ENCODE measurements around the gene PIGQ. TPM values are rescaled to one million over a fixed set of nuclear protein-coding genes. Genes with fewer than 3 reads are reported as not detected.

Gene PIGQ
- polyA plus RNA-seq, 3 donors, result 11.4 to 39.8 (median 12.1) TPM

DNA sequence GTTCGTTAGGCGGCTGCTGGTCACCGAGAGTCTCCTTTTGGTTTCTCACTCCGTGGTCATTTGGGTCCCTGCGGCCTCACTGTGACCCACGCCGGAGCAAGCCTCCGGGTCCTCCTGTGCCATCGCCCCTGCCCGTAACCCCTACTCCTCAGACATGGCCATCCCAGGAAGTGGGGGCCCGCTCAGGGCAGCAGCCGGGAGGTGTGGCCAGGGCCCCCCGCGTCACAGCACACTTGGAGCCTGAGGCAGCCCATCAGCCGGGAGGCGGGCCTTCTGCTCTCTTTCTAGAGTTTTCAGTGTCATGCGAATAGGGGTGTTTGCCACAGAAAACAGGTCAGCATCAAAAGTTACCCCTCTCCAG lies 53.1 kb downstream of the PIGQ start:
- DNase-seq, result no peak
- Mint-ChIP-seq H3K36me3 (peaks cover 33 to 83% of the 10 kb centered on the region in 2 donors), H3K4me3 (no peak overlapping the region), H3K4me1 (no peaks in the 10 kb centered on the region), H3K9me3 (peaks cover 0 to 3% (median 0%) of the 10 kb centered on the region in 7 donors), H3K27me3 (ENCODE audit: low read depth in 3 of 3) (peaks cover 0 to 1% (median 0%) of the 10 kb centered on the region in 3 donors), H3K27ac (no peak overlapping the region)
- no peak overlapping the region for H3K4me2 ChIP-seq (replicated peaks; ENCODE audit: extremely low read depth, low read length, poor library complexity, severe bottlenecking)
- H2AFZ ChIP-seq (ENCODE audit: insufficient read depth, low read depth, low read length, poor library complexity, severe bottlenecking), result no peak overlapping the region
- H3K4me3 ChIP-seq (replicated peaks in 1 of 3; ENCODE audit: low read depth in 2 of 3, low read length in 3 of 3), result no peak overlapping the region
- H4K20me1 ChIP-seq (ENCODE audit: insufficient read depth, low read length), result peaks cover 81% of the 10 kb centered on the region
- WGBS (ENCODE audit: insufficient coverage), result 93% methylated on average over 10 of the region's 17 CpGs
- H3K4me1 ChIP-seq (ENCODE audit: control insufficient read depth in 1 of 2, insufficient read depth in 2 of 2, low read length in 2 of 2), result no peaks in the 10 kb centered on the region
- H3K27me3 ChIP-seq (ENCODE audit: control insufficient read depth in 2 of 2, insufficient read depth in 2 of 2, low read length in 2 of 2), result no peaks in the 10 kb centered on the region
- no peak for TF ChIP-seq CTCF (IDR thresholded peaks at IDR 0.05)
- H3K9me3 ChIP-seq (replicated peaks in 1 of 2; ENCODE audit: control insufficient read depth in 1 of 2, insufficient read depth in 1 of 2, low read length in 2 of 2), result no peaks in the 10 kb centered on the region
- intact Hi-C loops (cut with micrococcal nuclease), result no loop called here
- H3K36me3 ChIP-seq (replicated peaks in 1 of 2; ENCODE audit: control insufficient read depth in 1 of 2, insufficient read depth in 2 of 2, low read length in 2 of 2), result peaks cover 48 to 62% of the 10 kb centered on the region in 2 donors
- no peak overlapping the region for H3K27ac ChIP-seq (ENCODE audit: low read depth in 1 of 2, low read length in 2 of 2)
- no peak overlapping the region for H3K9ac ChIP-seq (ENCODE audit: insufficient read depth, low read length, poor library complexity, severe bottlenecking)
- peaks cover 39% of the 10 kb centered on the region for H3K79me2 ChIP-seq (ENCODE audit: insufficient read depth, low read length)

GRCh38 chr16:624526-625070 lies 54.8 kb downstream of the PIGQ start:
- Histone ChIP-seq H3K9me3 (replicated peaks in 1 of 2; ENCODE audit: control insufficient read depth in 1 of 2, insufficient read depth in 1 of 2, low read length in 2 of 2) (no peaks in the 10 kb centered on the region), H4K20me1 (ENCODE audit: insufficient read depth, low read length) (peaks cover 81% of the 10 kb centered on the region), H3K4me3 (replicated peaks in 1 of 3; ENCODE audit: low read depth in 2 of 3, low read length in 3 of 3) (no peak overlapping the region), H3K36me3 (replicated peaks in 1 of 2; ENCODE audit: control insufficient read depth in 1 of 2, insufficient read depth in 2 of 2, low read length in 2 of 2) (peaks cover 52 to 68% of the 10 kb centered on the region in 2 donors), H3K4me2 (replicated peaks; ENCODE audit: extremely low read depth, low read length, poor library complexity, severe bottlenecking) (no peak overlapping the region), H3K79me2 (ENCODE audit: insufficient read depth, low read length) (peaks cover 25% of the 10 kb centered on the region), H3K27me3 (ENCODE audit: control insufficient read depth in 2 of 2, insufficient read depth in 2 of 2, low read length in 2 of 2) (no peaks in the 10 kb centered on the region), H3K9ac (ENCODE audit: insufficient read depth, low read length, poor library complexity, severe bottlenecking) (no peak overlapping the region), H3K4me1 (ENCODE audit: control insufficient read depth in 1 of 2, insufficient read depth in 2 of 2, low read length in 2 of 2) (peaks cover 0 to 2% of the 10 kb centered on the region in 2 donors), H2AFZ (ENCODE audit: insufficient read depth, low read depth, low read length, poor library complexity, severe bottlenecking) (no peak overlapping the region), H3K27ac (ENCODE audit: low read depth in 1 of 2, low read length in 2 of 2) (no peak overlapping the region)
- Mint-ChIP-seq H3K4me1 (peaks cover 2% of the 10 kb centered on the region), H3K27ac (no peak overlapping the region), H3K4me3 (no peak overlapping the region), H3K27me3 (ENCODE audit: low read depth in 3 of 3) (peaks cover 0 to 2% (median 1%) of the 10 kb centered on the region in 3 donors), H3K9me3 (peaks cover 0 to 3% (median 0%) of the 10 kb centered on the region in 7 donors), H3K36me3 (peaks cover 38 to 79% of the 10 kb centered on the region in 2 donors)
- intact Hi-C loops (cut with micrococcal nuclease), result no loop called here
- no peak for TF ChIP-seq CTCF (IDR thresholded peaks at IDR 0.05)
- 96% methylated on average over 10 of the region's 10 CpGs for whole genome bisulfite sequencing (ENCODE audit: insufficient coverage)
- DNase-seq, result no peak

Data from CD14-positive monocyte (primary cell).